Stomach (tissue), 4 donors: ENCODE measurements around the gene GRIP2.

Experiments
- EP300 ChIP-seq: sonication (generic); formaldehyde crosslinking; IDR thresholded peaks from one replicate; pipeline ENCODE4 v1.6.1; 2017; ENCODE audit warnings: antibody characterized with exemption
- POLR2A ChIP-seq, 4 donors: fragments of 450-650 bp; IDR thresholded peaks; one replicate each; pipeline ENCODE4 v1.6.1; 2016; ENCODE audit warnings: antibody characterized with exemption in 4 of 4, control low read depth in 2 of 4, mild to moderate bottlenecking in 1 of 4, moderate library complexity in 1 of 4
- TF ChIP-seq, protein P1 (sequence below), 7 experiments: fragments of 450-650 bp in 4 of 7; fragments of 200-600 bp in 3 of 7; sonication (generic) in 3 of 7; IDR thresholded peaks; one replicate each; pipeline ENCODE4 v1.5.1; 2016 to 2019; ENCODE audit warnings: antibody characterized with exemption in 7 of 7, control low read depth in 2 of 7, mild to moderate bottlenecking in 1 of 7

GRCh38 chr3:14560110-14560509, 20.0 kb upstream of the GRIP2 start:
- TF ChIP-seq, protein P1, sequence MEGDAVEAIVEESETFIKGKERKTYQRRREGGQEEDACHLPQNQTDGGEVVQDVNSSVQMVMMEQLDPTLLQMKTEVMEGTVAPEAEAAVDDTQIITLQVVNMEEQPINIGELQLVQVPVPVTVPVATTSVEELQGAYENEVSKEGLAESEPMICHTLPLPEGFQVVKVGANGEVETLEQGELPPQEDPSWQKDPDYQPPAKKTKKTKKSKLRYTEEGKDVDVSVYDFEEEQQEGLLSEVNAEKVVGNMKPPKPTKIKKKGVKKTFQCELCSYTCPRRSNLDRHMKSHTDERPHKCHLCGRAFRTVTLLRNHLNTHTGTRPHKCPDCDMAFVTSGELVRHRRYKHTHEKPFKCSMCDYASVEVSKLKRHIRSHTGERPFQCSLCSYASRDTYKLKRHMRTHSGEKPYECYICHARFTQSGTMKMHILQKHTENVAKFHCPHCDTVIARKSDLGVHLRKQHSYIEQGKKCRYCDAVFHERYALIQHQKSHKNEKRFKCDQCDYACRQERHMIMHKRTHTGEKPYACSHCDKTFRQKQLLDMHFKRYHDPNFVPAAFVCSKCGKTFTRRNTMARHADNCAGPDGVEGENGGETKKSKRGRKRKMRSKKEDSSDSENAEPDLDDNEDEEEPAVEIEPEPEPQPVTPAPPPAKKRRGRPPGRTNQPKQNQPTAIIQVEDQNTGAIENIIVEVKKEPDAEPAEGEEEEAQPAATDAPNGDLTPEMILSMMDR (IDR thresholded peaks at IDR 0.05), result no peak
- TF ChIP-seq POLR2A (IDR thresholded peaks at IDR 0.05) (no peak), EP300 (no peak)
